Measurements from ENCODE around the gene CASQ1.
A peak's percentile ranks its signal among the peaks of the same experiment; 100 is the strongest.

The CASQ1 gene

DNA sequence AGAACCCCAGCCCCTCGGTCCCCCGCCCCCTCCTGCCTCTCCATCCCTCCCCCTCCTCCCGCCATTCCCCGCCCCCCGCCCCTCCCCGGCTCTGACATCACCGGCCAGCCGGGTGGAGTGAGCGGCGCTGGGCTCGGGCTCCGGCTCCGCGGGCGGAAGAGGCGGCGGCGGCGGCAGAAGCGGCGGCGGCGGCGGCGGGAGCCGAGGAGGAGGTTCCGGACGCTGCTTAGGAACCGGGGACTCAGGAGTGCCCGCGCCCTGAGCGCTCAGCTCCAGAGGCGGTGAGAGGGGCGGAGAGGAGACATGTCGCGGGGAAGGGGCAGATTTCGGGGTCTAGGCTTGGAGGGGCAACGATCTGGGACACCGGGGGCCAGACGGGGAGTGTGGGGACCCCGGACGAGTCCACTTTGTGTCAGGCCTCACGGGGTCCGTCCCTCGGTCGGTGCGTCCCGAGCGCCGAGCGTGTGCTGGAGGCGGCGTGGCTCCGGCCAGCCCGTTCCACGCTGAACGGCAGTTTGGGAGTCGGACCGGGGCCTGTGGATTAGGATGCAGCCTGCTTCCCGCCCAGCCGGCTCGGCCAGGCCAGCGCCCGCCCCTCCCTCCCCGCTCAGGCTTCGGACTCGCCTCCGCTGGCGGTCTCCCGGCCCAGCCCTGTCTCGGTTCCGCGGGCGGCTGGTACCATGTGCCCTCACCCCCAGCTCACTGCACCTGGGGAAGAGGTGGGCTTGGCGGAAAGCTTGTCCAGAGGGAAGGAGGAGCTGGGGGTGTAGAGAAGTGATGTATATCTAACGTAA lies 15.1 kb downstream of the CASQ1 start, which contains the start of gene PEA15:
Gene PEA15 (plus strand): TSS at position 143 of the 794 bp plus-strand sequence. CDS start 6,161 bp downstream, outside the sequence.
- DNase-seq (ENCODE audit: low read depth): peak; percentile 61

GRCh38 chr1:160206036-160206389 lies 15.6 kb downstream of the CASQ1 start:
- DNase-seq (ENCODE audit: low read depth): peak; percentile 41

DNA sequence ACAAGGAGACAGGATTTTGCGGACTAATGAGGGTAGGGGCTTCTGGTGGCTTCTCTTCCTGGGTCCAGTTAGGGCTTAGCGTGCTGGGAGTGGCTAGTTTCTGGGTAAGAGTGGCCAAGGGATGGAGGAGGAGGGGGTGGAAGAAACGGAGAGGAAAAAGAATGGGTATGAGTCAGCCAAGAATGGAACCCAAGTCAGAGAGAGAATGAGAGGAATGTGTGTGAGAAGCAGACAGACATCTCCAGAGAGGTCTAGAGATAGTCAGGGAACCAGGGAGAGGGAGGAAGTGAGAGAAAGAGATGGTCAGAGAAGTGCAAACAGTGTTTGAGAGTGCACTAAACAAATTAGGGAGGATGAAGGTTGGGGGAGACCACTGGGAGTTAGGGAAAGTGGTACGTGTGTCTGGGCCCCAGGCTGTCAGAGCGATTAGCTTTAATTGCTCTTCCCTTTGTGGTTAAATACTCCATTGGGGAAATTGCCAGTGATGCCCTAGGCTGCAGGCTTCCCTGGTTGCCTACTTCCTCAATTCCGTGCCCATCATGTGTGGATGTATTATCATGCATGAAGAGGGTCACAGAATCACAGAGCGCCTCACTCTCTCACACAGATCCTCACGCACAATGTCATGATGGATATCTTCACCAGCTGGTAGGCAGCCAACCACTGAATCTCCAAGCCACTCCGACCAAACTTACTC lies 16.2 kb downstream of the CASQ1 start:
- DNase-seq (ENCODE audit: low read depth): no peak

DNA sequence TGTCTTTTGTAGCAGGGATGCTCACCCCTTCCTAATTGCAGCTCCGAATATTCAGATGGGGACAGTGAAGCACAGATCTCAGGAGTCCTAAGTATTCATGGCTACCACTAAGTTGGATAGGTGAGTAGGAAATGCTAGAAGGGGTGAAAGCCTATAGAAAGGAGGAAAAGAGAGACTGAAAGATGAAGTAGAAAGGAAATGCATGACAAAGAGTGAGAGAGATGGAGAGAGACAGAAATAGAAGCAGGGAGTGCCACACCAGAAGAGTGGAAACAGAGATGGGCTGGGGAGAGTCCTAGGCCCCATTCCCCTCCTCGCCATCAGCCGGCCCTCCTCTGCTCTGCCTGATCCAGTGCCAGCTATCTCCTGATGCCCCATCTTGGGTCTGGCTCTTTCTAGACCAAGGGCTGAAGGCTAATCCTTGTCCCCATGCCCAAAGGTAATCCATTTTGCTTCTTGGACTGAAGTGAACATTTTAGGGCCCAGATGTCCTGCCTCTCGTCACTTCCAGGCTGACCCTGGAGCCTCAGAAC lies 16.8 kb downstream of the CASQ1 start:
- no peak for DNase-seq (ENCODE audit: low read depth)

- DNase-seq (ENCODE audit: low read depth): no peak
Measured at GRCh38 chr1:160207771-160208556, 17.6 kb downstream of the CASQ1 start.

- no peak for DNase-seq (ENCODE audit: low read depth)
Measured at GRCh38 chr1:160208557-160209320, 18.4 kb downstream of the CASQ1 start.

DNA sequence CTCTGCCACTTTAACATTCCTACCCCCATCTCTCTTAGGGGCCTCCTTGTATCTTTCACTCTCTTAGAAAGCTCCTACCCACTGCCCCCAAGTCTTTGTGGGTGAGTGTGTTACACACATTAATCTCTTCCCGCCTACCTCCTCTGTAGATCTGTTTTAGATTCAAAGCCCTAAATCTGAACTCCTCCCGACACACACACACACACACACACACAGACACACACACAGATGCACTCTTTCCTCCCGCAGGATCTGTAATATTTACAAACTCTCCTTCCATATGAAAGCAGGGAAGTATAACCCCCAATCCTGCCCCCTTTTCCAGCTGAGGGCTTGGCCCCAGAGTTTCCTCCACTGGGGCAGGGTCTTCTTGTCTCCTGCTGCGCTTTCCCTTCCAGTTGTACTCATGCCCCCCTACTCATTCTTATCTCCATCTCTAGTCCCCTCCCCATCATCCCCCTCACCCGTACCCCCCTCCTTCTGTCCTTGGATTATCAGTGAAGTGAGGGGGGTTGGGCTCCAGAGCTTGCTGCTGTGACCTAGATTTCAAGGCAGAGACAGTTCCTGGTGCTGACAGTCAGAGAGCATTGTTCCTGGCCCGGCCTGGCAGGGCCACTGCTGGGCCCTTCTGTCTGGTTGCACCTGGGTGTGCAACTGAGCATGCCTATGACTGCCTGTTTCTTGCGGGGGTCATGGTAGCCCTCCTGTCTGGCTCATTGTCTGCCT lies 19.1 kb downstream of the CASQ1 start:
- DNase-seq (ENCODE audit: low read depth): no peak

DNA sequence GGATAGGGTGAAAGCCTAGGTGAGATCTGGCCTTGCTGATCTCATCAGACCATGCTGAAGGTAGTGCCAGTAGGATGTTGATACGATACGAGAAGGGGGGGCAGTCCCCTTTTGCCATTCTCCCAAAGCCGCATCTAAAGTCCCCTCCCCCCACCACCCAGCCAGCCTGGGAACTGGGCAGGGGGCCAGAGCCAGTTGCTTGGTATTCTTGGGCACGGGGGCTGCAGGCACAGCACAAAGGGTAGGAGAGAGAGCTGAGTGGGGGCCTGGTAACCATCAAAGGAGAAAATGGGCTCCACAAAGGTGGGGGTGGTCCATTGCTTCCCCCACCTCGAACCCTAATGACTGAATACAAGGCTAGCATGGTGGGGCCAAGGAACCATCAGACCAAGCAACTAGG lies 20.2 kb downstream of the CASQ1 start:
- no peak for DNase-seq (ENCODE audit: low read depth)

GRCh38 chr1:160211046-160211790 lies 20.8 kb downstream of the CASQ1 start:
- DNase-seq (ENCODE audit: low read depth): no peak

- DNase-seq (ENCODE audit: low read depth): no peak
Measured at GRCh38 chr1:160214481-160215140, 24.2 kb downstream of the CASQ1 start.

- DNase-seq (ENCODE audit: low read depth): no peak
Measured at GRCh38 chr1:160216301-160216700, 25.9 kb downstream of the CASQ1 start.

DNA sequence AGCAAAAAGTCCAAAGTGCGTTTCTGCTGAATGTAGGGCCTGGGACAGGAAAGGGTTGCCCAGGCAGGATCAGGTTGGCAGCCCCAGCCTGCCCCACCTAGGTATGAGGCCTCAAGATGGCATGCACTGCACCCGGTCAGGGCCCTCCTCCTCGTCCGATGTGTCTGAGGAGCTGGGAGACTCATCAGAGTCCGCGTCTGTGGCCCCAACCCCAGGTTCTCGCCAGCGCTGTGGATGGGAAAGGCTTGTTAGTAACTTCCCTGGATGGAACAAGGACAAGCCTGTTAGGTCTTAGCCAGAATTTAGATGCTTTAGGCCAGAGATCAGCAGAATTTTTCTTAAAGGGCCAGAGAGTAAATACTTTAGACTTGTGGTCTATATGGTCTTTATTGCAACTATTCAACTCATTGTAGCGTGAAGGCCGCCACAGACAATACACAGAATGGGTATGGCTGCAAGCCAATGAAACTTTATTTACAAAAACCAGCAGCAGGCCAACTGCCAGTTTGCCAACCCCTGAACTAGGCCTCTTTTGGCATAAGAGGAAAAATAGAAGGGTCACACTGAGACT lies 27.2 kb downstream of the CASQ1 start:
- DNase-seq (ENCODE audit: low read depth): no peak

DNA sequence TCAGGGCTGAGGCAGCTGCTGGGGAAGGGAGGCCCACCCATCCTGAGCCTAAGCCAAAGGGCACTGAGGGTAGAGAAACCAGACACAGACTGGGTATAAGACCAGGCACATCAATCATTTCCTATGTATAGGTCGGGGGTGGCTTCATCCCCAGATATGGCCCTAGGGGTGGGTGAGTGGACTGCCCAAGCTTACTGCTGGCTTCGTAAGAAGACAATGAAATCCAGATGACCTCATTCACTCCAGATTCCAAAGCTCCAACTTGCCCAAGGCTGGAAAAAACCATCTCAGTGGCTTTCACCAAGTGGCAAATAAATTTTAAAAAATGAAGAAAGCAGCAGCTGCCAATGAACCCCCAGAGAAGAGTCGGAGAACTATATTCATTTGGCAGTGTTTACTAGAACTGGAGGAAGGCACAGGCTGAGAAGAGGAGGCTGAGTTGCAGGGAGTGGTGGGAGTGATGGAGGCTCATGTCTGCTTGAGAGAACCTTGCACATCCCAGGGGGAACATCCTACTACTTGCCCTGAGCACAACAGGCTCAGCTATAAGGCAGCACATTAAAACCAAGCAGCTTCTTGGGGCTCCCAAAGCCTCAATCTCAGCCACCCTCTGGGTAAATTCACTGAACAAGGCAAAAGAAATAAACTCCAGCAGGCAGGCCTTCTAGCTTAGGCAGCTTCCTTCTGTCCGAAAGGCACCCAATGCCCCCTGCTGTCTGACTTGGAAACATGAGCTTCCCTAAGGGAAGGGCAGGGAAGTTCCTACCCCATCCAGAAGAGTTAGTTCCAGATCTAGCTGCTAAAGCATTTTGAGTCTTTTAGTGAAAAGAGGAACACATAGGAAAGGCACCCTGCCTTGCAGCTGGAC lies 28.9 kb downstream of the CASQ1 start:
- DNase-seq (ENCODE audit: low read depth): no peak

GRCh38 chr1:160220301-160220700 lies 29.9 kb downstream of the CASQ1 start:
- DNase-seq (ENCODE audit: low read depth): no peak

DNA sequence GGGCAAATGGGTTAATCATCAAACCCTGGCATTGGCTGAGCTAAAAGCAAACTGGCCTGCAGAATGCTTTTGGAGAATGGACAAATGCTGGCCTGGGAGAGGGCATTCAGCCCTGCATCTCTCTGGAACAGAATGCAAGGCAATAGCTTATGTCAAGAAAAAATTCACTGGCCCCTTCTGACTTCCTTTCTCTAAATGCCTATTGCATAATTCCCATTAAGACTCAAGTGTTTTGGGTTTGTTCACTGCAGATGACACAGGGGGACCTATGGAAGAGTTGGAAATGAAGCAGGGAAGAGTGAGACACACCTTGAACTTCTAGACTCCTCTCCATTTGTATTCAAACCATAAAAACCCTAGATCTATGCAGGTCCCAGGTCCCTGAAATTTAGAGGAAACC lies 30.7 kb downstream of the CASQ1 start:
- no peak for DNase-seq (ENCODE audit: low read depth)

DNA sequence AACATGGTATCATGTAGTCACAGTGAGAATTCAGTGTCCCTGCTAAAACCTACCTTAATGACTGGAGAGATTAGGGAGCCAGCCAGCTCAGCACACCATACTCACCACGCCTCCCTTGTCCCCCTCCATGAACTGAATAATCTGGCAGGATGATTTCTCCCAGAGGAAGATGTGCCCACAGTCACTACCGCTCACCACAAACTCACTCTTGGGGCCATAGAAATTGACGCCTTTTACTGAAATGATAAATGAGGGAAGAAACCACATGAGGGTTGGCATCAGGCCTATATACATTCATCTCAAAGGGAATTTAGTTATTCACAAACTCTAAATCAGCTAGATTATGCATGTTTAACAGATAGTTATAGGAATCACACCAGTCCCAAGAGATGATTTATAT lies 32.2 kb downstream of the CASQ1 start:
- no peak for DNase-seq (ENCODE audit: low read depth)

- no peak for DNase-seq (ENCODE audit: low read depth)
Measured at GRCh38 chr1:160224606-160225005, 34.2 kb downstream of the CASQ1 start.

DNA sequence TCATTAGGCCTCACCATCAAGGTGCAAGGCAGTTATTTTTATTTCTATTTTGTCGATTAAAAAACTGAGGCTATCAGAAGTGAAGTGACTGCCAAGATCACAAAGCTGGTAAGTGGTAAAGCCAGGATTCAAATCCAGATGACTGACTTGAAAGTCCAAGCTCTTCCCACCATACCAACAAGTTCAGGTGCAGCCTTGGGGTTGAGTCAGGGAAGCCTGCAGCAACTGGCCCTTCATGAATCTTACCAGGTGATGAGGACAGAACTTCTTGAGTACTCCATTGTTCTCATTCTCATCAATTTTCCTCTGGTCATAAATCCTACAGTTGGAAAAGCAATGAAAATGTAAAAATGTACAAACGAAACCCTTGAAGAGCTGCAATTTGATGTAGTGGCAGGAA lies 35.0 kb downstream of the CASQ1 start:
- DNase-seq (ENCODE audit: low read depth): no peak
